TTC549 (cell line): ENCODE results near the gene ANKRD63.

ENCODE experiments used
- FAIRE-seq: peaks from 2 replicates; lab custom pipeline; 2012; peaks lifted over from hg19 to GRCh38; lab: Jason Lieb, UNC

The ANKRD63 gene

DNA sequence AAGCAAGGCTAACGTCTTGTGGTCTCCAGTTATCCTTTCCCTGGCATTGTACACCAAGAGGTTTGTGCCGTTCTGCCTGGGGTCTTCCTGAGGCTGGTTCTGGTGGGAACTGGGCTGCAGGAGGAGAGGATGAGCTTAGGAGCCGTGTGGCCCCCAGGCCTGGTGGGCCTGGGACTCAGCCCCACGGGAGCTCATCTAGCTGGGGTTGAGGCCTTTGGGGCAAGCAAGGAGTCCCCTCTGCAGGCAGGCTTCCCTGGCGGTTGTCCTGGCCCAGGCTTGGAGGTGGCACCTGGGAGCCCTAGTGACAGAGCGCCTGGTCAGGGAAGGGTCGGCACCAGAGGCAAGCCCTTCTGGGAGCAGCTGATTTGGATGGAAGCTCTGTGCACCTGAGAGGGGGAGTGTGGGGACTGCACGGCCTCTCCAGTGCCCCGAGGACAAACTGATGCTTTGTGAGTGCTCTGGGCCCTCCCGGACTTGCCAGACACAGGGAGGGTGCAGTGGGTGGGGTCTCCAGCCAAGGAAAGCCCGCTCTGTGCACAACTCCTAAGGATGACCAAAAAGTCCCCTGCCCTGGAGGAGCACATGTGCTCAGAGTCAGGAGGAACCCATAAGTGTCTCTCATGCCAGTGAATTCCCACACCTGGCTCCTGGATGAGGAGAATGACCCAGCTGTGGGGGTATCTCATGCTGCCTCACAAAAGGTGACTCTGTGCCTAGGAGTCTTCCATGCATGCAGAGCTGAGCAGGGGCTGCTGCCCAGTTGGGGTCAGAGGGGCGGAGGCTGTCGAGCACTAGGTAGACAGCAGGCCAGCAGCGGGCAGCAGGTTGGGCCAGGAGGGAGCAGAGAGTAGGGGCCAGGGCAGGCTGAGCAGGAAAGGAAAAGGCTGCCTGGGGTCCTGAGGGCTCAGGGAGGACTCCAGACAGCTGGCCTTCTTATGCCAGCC lies 41.3 kb downstream of the ANKRD63 start:
- FAIRE-seq = no peak

DNA sequence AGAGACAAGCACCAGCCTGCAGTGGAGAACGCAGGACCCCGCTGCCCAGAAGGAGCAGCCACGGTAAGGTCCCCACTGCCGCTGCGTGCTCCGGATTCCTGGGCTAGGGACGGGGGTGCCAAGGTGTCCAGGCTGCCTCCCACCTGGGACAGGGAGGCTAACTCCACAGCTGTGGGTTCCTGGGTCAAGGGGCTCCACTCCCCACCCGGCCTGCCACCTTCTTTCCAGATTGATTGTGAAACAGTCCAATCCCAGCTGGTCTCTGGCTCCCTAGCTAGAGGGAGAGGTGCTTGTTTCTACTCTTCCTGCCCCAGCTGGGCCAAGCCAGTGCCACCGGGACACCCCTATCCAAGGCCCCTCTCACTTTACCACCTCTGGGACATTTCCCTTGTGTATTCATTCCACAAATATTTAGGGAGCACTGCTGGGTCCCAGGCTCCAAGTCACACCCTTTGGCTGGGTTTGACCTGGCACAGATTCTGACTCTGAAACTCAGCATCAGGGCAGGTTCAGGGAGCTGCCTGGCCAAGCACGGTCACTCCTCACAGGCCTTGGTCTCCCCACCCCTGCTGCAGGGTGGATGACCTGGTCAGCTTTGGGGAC lies 42.1 kb downstream of the ANKRD63 start:
- no peak for FAIRE-seq

DNA sequence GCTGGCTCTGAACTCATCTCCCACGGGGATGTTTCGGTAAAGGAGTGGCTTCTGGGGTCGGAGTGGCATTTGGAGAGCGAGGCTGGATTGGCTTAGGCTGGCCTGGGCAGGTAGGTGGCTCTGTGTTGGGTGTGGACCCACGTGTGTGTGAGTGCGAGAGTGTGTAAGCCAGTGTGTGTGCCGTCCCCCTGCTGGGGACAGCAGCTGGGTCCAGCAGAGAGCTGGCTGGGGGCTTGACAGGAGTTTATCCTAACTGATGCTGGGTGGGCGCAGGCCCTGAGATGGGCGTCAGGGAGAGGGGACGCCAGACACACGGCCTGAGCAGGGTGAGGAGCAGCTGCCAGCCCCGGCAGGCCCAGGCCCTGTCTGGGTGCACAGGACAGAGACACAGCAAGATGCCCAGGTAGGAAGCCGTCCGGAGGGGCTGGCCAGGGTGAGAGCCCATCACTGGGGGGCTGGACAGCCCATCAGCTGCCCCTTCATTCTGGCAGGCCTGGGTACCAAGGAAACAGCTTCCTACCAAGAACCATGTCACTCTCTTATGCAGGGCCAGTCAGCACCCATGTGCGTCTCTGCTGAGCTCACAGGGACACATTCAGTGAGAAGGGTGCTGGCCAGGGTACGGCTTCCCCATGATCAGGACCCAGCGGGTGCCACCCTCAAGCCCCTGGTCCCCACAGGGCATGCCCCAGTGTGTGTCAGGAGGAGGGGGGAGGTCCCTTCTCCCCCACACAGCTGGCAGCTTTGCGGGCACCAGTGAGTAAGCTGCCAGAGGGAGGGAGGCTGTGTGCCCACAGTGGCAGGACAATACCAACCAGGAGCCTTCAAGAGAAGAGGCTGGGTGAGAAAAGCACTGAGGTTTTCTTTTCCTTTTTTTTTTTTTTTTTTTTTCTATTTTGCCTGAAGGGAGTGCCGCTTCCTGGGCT lies 42.9 kb downstream of the ANKRD63 start:
- no peak for FAIRE-seq

DNA sequence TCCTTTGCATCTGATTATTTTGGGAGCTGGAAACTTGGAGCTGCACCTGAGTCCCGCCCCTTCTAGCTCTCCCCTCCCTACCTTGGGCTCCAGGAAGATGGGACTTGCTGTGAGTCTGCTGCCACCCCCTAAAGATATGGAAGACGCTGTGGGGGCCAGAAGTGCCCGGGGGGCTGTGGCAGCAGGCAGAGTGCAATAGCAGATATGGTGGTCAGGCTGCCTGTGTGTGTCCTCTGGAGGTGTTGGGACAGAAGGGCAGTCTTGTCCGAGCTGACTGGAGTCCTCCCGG lies 43.5 kb downstream of the ANKRD63 start:
- FAIRE-seq = no peak

DNA sequence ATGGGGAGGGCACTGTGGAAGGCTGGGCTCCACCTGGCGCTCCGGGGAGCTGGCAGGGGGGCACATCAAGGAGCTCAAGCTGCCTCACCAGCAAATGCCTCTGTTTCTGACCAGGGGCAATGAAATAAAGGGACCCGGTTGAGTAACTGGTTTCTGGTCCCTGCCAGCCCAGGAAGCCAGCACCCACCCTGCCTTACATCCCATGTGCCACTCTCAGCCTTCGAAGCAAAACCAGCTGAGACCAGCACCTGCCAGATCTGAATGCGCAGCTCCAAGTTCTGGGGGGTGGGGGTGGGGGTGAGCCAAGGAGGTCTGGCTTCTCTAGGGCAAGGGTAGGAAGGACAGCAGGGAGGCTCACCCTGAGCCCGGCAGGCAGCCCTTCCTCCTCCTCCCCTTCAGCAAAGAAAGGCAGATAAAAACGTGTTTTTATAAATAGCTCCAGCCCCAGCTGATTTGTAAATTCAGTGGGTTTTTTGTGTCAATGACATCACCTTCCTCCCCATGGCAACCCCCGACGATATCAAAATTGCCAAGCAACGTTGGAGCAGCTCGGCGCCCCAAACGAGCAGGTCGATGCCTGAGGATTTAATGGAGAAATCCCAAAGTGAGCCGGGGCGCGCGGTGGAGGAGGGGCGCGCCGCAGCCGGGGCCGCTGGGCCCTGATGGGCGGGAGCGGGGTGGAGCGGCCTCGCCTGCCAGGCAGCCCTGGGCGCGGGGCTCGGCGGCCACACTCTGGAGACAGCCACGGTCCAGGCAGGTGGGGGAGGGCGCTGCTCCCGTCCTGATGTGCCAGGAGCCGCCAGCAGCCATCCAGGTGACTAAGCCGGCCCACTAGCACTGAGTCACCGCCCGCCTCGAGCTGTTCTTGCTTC lies 44.1 kb downstream of the ANKRD63 start, which contains the start of gene PAK6:
Gene PAK6 (plus strand): TSS at position 532 of the 872 bp plus-strand sequence. CDS start 25,723 bp downstream, outside the sequence.
- FAIRE-seq = no peak

DNA sequence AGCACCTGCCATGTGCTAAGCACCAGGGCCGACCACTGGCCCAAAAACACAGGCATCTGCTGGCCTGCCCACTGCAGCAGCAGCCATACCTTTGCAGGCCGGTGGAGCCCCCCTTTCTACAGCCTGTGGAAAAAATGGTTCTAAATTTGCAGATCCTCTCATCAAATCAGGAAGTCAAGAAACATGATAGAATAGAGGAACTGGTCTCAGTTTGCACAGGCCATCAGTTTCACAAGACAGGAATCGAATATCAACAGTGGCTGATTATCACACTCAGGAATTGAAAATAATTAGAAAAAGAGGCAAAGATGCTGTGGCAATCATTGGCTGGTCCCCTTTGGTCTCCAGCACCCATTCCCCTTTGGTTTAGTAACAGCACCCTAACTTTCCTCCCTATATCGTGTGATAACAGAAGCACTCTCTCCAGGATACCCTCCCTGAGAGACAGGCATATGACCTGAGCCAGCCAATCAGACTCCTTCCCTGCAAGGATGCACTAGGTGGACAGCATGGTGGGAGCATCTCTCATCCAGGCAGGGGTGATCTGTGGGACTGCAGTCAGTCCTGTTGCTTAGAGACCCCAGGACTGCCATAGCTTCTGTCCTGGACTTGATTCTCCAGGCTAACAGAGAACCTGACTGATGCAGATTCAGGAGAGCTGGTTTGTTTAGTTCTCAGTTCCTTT lies 47.5 kb downstream of the ANKRD63 start:
- FAIRE-seq = no peak

DNA sequence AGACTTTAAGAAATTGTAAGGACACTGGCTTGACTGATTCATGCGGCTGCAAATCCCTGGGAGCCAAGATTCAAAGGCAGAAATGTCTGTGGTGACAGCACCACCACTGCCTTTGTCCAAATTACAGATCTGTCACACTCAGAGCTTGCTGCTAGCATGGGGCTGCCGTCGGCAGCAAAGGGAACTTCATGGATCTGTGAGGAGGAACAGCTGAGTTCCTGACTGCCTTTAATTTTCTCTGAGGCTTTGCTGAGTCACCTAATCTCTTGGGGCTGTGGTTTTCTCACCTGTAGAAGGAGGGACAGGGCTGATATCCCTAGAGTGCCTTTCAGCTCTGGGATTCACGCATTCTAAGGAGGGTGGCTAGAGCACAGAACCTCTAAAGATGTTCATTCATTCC lies 48.1 kb downstream of the ANKRD63 start:
- FAIRE-seq = no peak

DNA sequence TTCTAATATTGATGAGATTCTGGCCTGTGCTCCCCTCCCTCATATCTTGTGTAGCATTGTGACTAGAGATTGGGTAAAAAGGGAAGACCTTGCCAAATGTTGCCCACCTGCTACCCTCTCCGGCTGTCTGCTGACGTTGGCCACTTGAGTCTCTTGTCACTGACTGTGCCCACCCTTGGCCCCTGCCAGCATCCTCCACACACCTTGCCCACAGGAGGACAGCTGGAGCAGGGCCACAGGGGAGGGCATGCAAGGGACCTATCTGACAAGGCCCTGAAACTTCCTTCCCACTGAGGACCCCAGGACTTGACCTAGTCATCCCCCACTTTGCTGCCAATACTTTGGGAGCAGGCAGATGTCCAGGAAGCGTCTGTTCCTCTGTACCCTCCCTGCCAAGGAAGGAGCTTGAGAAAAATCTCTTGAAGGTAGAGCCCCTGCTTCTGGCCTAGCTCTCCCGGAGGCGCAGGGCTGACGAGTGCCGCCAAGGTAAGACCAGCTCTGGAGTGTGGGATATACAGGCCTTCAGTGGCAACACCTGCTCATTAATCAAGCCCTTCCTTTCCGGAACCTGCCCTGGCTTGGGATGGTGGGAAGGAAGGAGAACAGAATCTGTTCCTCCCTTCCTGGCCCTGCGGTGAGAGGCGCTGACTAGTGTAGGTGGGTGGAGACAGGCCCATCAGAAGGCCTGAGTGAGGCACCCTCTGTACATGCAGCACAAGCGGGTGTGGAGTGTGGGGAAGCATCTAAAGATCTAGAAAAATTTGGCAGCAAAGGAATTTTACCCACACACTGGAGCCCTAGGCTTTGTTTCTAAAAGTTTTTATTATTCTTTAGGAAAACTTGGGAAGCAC lies 48.9 kb downstream of the ANKRD63 start:
- FAIRE-seq = no peak

DNA sequence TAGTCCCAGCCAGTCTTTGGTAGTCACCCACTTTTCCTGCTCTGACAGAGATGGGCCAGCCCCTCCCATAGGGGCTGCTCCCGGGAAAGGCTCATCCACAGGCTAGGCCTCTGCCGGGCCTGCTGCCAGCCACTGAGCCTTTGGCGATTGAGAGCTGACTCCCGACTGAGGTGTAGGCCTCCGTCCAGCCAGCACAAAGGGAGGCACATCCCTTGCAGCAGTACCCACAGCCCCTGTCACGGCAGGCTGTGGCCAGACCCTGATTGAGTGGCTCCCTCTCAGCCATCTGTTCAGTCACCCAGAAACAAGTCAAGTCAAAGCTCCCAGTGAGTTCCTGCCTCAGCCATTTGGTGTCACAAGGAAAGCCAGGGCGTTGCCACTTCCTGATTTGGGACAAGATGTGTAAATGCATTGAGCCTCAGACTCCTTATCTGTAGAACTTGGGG lies 50.2 kb downstream of the ANKRD63 start:
- FAIRE-seq = no peak
